IMR-90 (cell line): ENCODE data around the gene CEP43. TPM values are rescaled to one million over a fixed set of nuclear protein-coding genes. Genes with fewer than 3 reads are reported as not detected.
A peak's percentile ranks its signal among the peaks of the same experiment; 100 is the strongest.

Experiments
- ATAC-seq: fragments of 200-7000 bp; cut with Tn5 transposase; 2 replicates; pipeline ENCODE4 v1.9.1; 2020; ENCODE audit warnings: low read depth, mild to moderate bottlenecking, moderate library complexity
- BruUV-seq: library from RNA; stranded (reverse); fragments of 400-500 nt; replicated peaks from 2 replicates; lab custom pipeline; 2021; lab: Mats Ljungman, UMichigan
- CTCF ChIA-PET: fragments of 300-600 bp; formaldehyde crosslinking; extraction: SDS; loops from one replicate; lab custom pipeline; 2021; ENCODE audit warnings: antibody characterized with exemption; lab: Yijun Ruan, JAX
- POLR2A ChIA-PET: fragments of 300-600 bp; sonication (Branson Sonifier 250); formaldehyde crosslinking; loops from one replicate; lab custom pipeline; 2022; ENCODE audit warnings: antibody characterized with exemption; ENCODE audit not compliant: unreplicated experiment; lab: Charles Lee
- DNase-seq: peaks from one replicate; pipeline ENCODE4 v3.0.0; 2013
- H2AFZ ChIP-seq: replicated peaks from 2 replicates; pipeline ENCODE3; 2013; ENCODE audit warnings: low read length, mild to moderate bottlenecking; ENCODE audit not compliant: poor library complexity
- H2AK5ac ChIP-seq: 2 replicates; pipeline ENCODE4 v1.6.1; 2013; ENCODE audit warnings: low read depth, low read length, inconsistent platforms
- H2AK9ac ChIP-seq: replicated peaks from 2 replicates; pipeline ENCODE3; 2013; ENCODE audit warnings: mild to moderate bottlenecking, low read depth, low read length, moderate library complexity; ENCODE audit not compliant: poor library complexity
- H2BK120ac ChIP-seq: 2 replicates; pipeline ENCODE4 v1.6.1; 2013; ENCODE audit warnings: low read depth, low read length, inconsistent platforms
- H2BK15ac ChIP-seq: 3 replicates; pipeline ENCODE4 v1.6.1; 2013; ENCODE audit warnings: low read depth, low read length, inconsistent platforms
- H2BK20ac ChIP-seq: 2 replicates; pipeline ENCODE4 v1.6.1; 2013; ENCODE audit warnings: low read depth, mild to moderate bottlenecking, inconsistent platforms, low read length, moderate library complexity
- H2BK5ac ChIP-seq: 2 replicates; pipeline ENCODE4 v1.6.1; 2013; ENCODE audit warnings: mild to moderate bottlenecking, low read depth, low read length, inconsistent platforms; ENCODE audit not compliant: poor library complexity, severe bottlenecking
- H3K14ac ChIP-seq: replicated peaks from 2 replicates; pipeline ENCODE4 v1.6.1; 2013; ENCODE audit warnings: low read depth, low read length, inconsistent platforms
- H3K18ac ChIP-seq: 2 replicates; pipeline ENCODE4 v1.6.1; 2013; ENCODE audit warnings: low read depth, low read length, control low read depth
- H3K23ac ChIP-seq: 2 replicates; pipeline ENCODE4 v1.6.1; 2013; ENCODE audit warnings: low read depth, low read length, inconsistent platforms
- H3K27ac ChIP-seq: 2 replicates; pipeline ENCODE4 v1.5.1; 2013; ENCODE audit warnings: mild to moderate bottlenecking, control low read depth, low read length; ENCODE audit not compliant: insufficient read depth
- H3K27me3 ChIP-seq: 2 replicates; pipeline ENCODE4 v1.6.1; 2013; ENCODE audit warnings: low read length; ENCODE audit not compliant: control insufficient read depth, insufficient read depth
- H3K36me3 ChIP-seq: 2 replicates; pipeline ENCODE4 v1.6.1; 2013; ENCODE audit warnings: low read length, mixed read lengths; ENCODE audit not compliant: control insufficient read depth, insufficient read depth
- H3K4ac ChIP-seq: 2 replicates; pipeline ENCODE4 v1.6.1; 2013; ENCODE audit warnings: low read depth, low read length, inconsistent platforms
- H3K4me1 ChIP-seq: 2 replicates; pipeline ENCODE4 v1.6.1; 2013; ENCODE audit warnings: low read length, mixed read lengths; ENCODE audit not compliant: control insufficient read depth, insufficient read depth
- H3K4me2 ChIP-seq: 2 replicates; pipeline ENCODE4 v1.6.1; 2013; ENCODE audit warnings: low read depth, mild to moderate bottlenecking, control low read depth, low read length, moderate library complexity
- H3K4me3 ChIP-seq: 2 replicates; pipeline ENCODE4 v1.5.1; 2013; ENCODE audit warnings: low read depth, mild to moderate bottlenecking, control low read depth, low read length, moderate library complexity; ENCODE audit not compliant: insufficient read depth
- H3K56ac ChIP-seq: 2 replicates; pipeline ENCODE4 v1.6.1; 2013; ENCODE audit warnings: low read length, inconsistent platforms; ENCODE audit not compliant: insufficient read depth; ENCODE audit errors: extremely low read depth
- H3K79me1 ChIP-seq, 2 experiments: 2 replicates each; pipeline ENCODE4 v1.6.1; 2013; ENCODE audit warnings: low read length in 2 of 2, inconsistent platforms in 1 of 2, low read depth in 1 of 2
- H3K9ac ChIP-seq: 2 replicates; pipeline ENCODE4 v1.6.1; 2013; ENCODE audit warnings: low read depth, low read length, control low read depth
- H3K9me1 ChIP-seq: 2 replicates; pipeline ENCODE4 v1.6.1; 2013; ENCODE audit warnings: low read length, inconsistent platforms; ENCODE audit not compliant: insufficient read depth
- H3K9me3 ChIP-seq: 2 replicates; pipeline ENCODE4 v1.6.1; 2013; ENCODE audit warnings: low read length; ENCODE audit not compliant: control insufficient read depth, insufficient read depth
- H4K20me1 ChIP-seq: 2 replicates; pipeline ENCODE4 v1.6.1; 2013; ENCODE audit warnings: low read length, inconsistent platforms; ENCODE audit not compliant: insufficient read depth
- H4K5ac ChIP-seq: 2 replicates; pipeline ENCODE4 v1.6.1; 2013; ENCODE audit warnings: mild to moderate bottlenecking, low read depth, low read length, control low read depth
- H4K8ac ChIP-seq, 2 experiments: 2 replicates each; pipeline ENCODE4 v1.6.1; 2013; ENCODE audit warnings: low read depth in 2 of 2, low read length in 2 of 2, control low read depth in 1 of 2, inconsistent platforms in 1 of 2
- H4K91ac ChIP-seq: 2 replicates; pipeline ENCODE4 v1.6.1; 2013; ENCODE audit warnings: low read depth, low read length, inconsistent platforms; ENCODE audit not compliant: insufficient read depth
- BHLHE40 ChIP-seq: fragments of 150-350 bp; IDR thresholded peaks from 2 replicates; pipeline ENCODE4 v1.6.1; 2016; ENCODE audit warnings: mild to moderate bottlenecking, low read depth, low read length
- CEBPB ChIP-seq: IDR thresholded peaks from 2 replicates; pipeline ENCODE4 v1.6.1; 2012; ENCODE audit warnings: low read depth, low read length, improper control_type of control experiment
- CHD1 ChIP-seq: IDR thresholded peaks from 2 replicates; pipeline ENCODE4 v1.6.1; 2012; ENCODE audit warnings: low read depth, low read length, improper control_type of control experiment
- CTCF ChIP-seq: conservative IDR thresholded peaks from 2 replicates; pipeline ENCODE4 v1.5.1; 2012; ENCODE audit warnings: mild to moderate bottlenecking, low read depth, low read length, improper control_type of control experiment
- ELK1 ChIP-seq: fragments of 150-350 bp; IDR thresholded peaks from 2 replicates; pipeline ENCODE4 v1.6.1; 2016; ENCODE audit warnings: low read depth, mild to moderate bottlenecking, low read length, moderate library complexity, borderline replicate concordance
- MAFK ChIP-seq: IDR thresholded peaks from 2 replicates; pipeline ENCODE4 v1.6.1; 2012; ENCODE audit warnings: low read depth, low read length, improper control_type of control experiment
- MAZ ChIP-seq: IDR thresholded peaks from 2 replicates; pipeline ENCODE4 v1.6.1; 2012; ENCODE audit warnings: low read depth, mild to moderate bottlenecking, low read length, improper control_type of control experiment, moderate library complexity, borderline replicate concordance
- MXI1 ChIP-seq: IDR thresholded peaks from 2 replicates; pipeline ENCODE4 v1.6.1; 2012; ENCODE audit warnings: low read depth, mild to moderate bottlenecking, low read length, moderate library complexity, borderline replicate concordance
- NFE2L2 ChIP-seq: fragments of 150-350 bp; IDR thresholded peaks from 2 replicates; pipeline ENCODE4 v1.6.1; 2016; ENCODE audit warnings: low read depth, mild to moderate bottlenecking, low read length
- POLR2A ChIP-seq: IDR thresholded peaks from 2 replicates; pipeline ENCODE4 v1.6.1; 2012; ENCODE audit warnings: mild to moderate bottlenecking, low read depth, low read length
- RAD21 ChIP-seq: IDR thresholded peaks from 2 replicates; pipeline ENCODE4 v1.6.1; 2012; ENCODE audit warnings: low read length, improper control_type of control experiment
- RFX5 ChIP-seq: IDR thresholded peaks from 2 replicates; pipeline ENCODE4 v1.8.0; 2012; ENCODE audit warnings: low read depth, mild to moderate bottlenecking, low read length, moderate library complexity
- SMC3 ChIP-seq: fragments of 150-350 bp; IDR thresholded peaks from 2 replicates; pipeline ENCODE4 v1.6.1; 2016; ENCODE audit warnings: low read depth, mild to moderate bottlenecking, antibody characterized with exemption, low read length, moderate library complexity
- USF2 ChIP-seq: fragments of 150-350 bp; IDR thresholded peaks from 2 replicates; pipeline ENCODE4 v1.6.1; 2017; ENCODE audit warnings: mild to moderate bottlenecking, antibody characterized with exemption, low read length, low read depth
- WGBS, 2 experiments: methylation state at CpG; one replicate each; pipeline versions ENCODE4 v1.1.5 to v1.1.7; 2013; ENCODE audit warnings: missing lambda C conversion rate in 2 of 2; ENCODE audit not compliant: insufficient read length in 1 of 2; ENCODE audit errors: extremely low coverage in 2 of 2; 5-methylcytosine and 5-hydroxymethylcytosine counted together
- dilution Hi-C: fragments of 300-500 bp; cut with HindIII; formaldehyde crosslinking; loops from one replicate; pipeline ENCODE4 v1.14.3; 2018; ENCODE audit warnings: low sequenced_read_pairs; ENCODE audit not compliant: unreplicated experiment
- in situ Hi-C: fragments of 300-500 bp; cut with MboI; formaldehyde crosslinking; loops from 3 replicates; pipeline ENCODE4 v1.14.3; 2019; ENCODE audit warnings: low sequenced_read_pairs, inconsistent platforms, mixed read lengths
- intact Hi-C: fragments of 100-400 bp; cut with micrococcal nuclease; formaldehyde crosslinking; loops from 2 replicates; pipeline ENCODE4 v1.10.0; 2022
- polyA plus RNA-seq, 3 experiments: library from polyadenylated mRNA; depleted of rRNA; stranded (reverse); fragments of >200 nt; gene quantifications; 2 replicates each; pipeline ENCODE4 v1.2.3, GENCODE V29; 2012; ENCODE audit warnings: low replicate concordance in 1 of 3
- total RNA-seq: library from RNA; depleted of rRNA; stranded (reverse); fragments of >200 nt; gene quantifications from 2 replicates; pipeline ENCODE4 v1.2.3, GENCODE V29; 2012

Gene CEP43
- total and polyA plus RNA-seq, 2 of the 4 experiments (the other 2 are of a cell fraction), result 8.6 to 10.7 TPM

GRCh38 chr6:166952567-166953486 is 46.4 kb upstream of the CEP43 start:
- Histone ChIP-seq H3K27ac (no peak overlapping the region), H2AK9ac (no peak overlapping the region), H2AFZ (peak overlapping the region; percentile 26), H4K5ac (no peak overlapping the region), H3K79me1 (peaks cover 0 to 3% of the 10 kb centered on the region in 2 experiments; a peak in 1 of 4 replicates), H3K4me1 (peaks cover 10% of the 10 kb centered on the region; the same call in 1 of the 2 replicates), H3K4me2 (no peak overlapping the region), H3K27me3 (no peaks in the 10 kb centered on the region), H3K4me3 (no peak overlapping the region), H4K91ac (no peak overlapping the region), H3K23ac (no peak overlapping the region), H3K36me3 (peaks cover 2% of the 10 kb centered on the region; the same call in 1 of the 2 replicates), H3K9me1 (no peaks in the 10 kb centered on the region; the same call in 1 of the 2 replicates), H3K9me3 (no peaks in the 10 kb centered on the region), H2AK5ac (no peak overlapping the region), H2BK5ac (no peak overlapping the region), H3K18ac (no peak overlapping the region), H2BK120ac (no peak overlapping the region), H3K56ac (no peak overlapping the region), H3K4ac (no peak overlapping the region), H4K20me1 (no peaks in the 10 kb centered on the region), H2BK15ac (no peak overlapping the region), H2BK20ac (no peak overlapping the region), H3K14ac (no peak overlapping the region), H3K9ac (no peak overlapping the region), H4K8ac (no peak overlapping the region)
- DNase-seq, result no peak
- 92% methylated on average over 4 of the region's 17 CpGs; no CpG with 5 or more reads in 1 of the 2 experiments for WGBS, 2 experiments
- in situ Hi-C loops (no loop called here), dilution Hi-C loops (no loop called here), intact Hi-C loops (no loop called here)
- no TSS peak for BruUV-seq
- ChIA-PET CTCF (no interaction called here), POLR2A (no interaction called here)
- ATAC-seq, result no peak
- TF ChIP-seq NFE2L2 (no peak), CTCF (no peak), RAD21 (no peak), CEBPB (no peak), MXI1 (no peak), ELK1 (no peak), RFX5 (no peak), MAZ (no peak), POLR2A (no peak), USF2 (no peak), MAFK (no peak), BHLHE40 (no peak), SMC3 (no peak), CHD1 (no peak)
